Measurements from ENCODE around the gene B4GALT1.
A peak's percentile ranks its signal among the peaks of the same experiment; 100 is the strongest.

DNA sequence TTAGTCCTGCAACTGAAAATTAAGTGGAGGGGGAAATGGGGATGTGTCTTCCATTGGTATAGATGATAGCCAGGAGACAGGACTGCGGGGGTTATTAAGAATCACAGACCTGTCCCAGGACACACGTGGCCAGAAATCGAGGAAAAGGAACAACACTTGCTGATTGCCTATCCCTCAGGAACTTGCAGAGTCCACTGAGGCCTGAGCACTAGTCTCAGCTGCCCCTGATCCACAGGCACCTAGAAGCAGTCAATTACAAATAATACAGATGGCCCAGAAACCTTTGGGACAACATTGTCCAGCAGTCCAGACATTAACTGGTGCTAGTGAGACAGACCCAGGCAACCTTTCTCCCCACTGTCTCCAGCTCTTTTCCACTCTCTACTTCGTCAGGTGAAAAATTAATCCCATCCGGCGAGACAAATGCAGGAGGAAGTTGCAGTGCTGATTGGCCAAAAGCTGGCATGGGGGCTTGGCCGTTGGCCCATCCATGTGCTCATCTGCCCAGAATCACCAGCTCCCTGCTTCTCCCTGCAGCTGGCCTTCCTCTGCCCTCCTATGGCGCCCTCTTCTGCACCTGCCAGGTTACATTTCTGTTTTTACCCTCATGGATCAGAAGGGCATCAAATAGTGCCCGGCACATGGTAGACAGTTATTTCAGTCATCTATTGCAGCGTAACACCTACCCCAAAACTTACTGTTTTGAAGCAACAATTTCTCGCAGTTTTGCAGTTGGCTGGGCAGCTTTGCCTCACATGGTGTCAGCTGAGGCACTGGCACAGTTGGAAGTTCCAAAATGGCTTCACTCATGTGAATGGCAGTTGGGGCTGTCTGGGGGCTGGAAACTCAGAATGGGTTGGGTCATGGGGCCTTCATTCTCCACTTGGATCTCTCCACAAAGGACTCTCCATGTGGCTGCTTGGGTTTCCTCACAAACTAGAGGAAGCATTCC, 3.6 kb upstream of the B4GALT1 start:
- TF ChIP-seq CTCF (IDR thresholded peaks at IDR 0.05) (peak; percentile 28 to 78 (median 52)), POLR2A (IDR thresholded peaks at IDR 0.05) (no peak)

Measured in breast epithelium (tissue), 3 donors.